HG03354 (cell line): Measurements from ENCODE around the gene FAM111A.

Experiments used
- ATAC-seq: cut with Tn5 transposase; IDR thresholded peaks from one replicate; pipeline ENCODE4 v1.9.1; 2021; ENCODE audit warnings: mild to moderate bottlenecking; ENCODE audit not compliant: unreplicated experiment, poor library complexity, severe bottlenecking

FAM111A gene

GRCh38 chr11:59175091-59175501 is 32.4 kb downstream of the FAM111A start:
- no peak for ATAC-seq

- no peak for ATAC-seq
Measured at GRCh38 chr11:59176330-59176729, 33.7 kb downstream of the FAM111A start.

DNA sequence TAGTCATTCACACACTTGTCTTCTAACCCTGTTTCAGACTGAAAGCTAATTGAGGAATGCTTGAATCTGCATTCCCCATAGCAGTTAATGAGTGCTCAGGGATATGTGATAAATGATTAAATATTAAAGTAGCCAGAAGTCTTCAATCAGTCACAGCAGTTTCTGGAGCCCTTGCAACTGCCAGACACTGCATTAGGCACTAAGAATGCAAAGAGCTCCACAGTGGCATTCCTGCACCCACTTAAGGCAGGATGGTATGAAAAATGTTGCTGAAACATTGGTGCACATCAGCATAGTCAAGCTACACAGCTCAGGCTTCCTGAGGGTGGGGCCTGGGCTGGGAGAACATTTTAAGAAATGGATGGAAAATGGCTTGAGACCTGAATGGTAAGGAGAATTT is 35.7 kb downstream of the FAM111A start:
- no peak for ATAC-seq

DNA sequence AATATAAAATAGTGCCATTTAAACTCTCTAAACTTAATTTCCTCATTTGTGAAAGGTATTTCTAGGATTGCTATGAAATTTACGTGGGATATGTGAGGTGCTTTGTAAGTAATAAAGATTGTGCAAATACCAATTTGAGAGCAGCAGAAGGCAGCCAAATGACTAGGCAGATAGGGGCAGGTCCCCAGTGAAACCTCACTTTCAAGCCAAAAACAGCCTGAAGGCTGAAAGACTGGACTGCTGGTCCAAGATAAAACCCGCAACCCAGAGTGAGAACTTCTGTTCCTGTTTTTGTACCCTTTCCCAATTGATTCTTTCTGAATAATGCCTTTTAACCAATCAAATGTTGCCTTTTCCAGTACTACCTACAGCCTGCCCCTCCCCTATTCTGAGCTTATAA is 36.5 kb downstream of the FAM111A start:
- ATAC-seq = no peak

- no peak for ATAC-seq
Measured at GRCh38 chr11:59180168-59180776, 37.6 kb downstream of the FAM111A start.

DNA sequence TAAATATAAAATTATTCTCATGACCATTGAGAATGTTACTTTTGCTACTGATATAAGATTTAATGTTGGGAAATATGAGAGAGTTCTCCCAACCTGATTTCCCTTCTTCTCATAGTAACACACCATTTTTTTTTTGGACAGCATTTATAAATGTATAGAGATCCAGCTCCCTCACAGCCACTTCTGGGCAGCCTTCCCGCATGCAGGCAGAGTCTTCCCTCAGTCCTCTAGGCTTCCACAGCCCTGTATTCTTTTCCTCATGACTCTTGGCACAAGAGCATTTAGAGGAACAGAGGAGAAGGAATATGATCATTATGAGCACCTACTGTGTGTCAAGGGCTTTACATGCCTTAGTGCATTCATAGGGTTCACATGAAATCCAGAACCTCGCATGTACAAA is 38.3 kb downstream of the FAM111A start:
- ATAC-seq = no peak

DNA sequence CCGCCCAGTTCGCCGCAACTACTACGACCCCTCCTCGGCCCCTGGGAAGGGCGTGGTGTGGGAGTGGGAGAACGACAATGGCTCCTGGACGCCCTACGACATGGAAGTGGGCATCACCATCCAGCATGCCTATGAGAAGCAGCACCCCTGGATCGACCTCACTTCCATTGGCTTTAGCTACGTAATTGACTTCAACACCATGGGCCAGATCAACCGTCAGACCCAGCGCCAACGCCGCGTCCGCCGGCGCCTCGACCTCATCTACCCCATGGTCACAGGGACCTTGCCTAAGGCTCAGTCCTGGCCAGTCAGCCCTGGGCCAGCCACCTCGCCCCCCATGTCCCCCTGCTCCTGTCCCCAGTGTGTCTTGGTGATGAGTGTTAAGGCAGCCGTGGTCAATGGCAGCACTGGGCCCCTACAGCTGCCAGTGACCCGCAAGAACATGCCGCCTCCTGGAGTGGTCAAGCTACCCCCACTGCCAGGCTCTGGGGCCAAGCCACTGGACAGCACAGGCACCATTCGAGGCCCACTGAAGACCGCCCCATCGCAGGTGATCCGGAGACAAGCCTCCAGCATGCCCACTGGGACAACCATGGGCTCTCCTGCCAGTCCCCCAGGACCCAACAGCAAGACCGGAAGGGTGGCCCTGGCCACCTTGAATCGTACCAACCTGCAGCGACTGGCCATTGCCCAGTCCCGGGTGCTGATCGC is 39.2 kb downstream of the FAM111A start:
- ATAC-seq = no peak

DNA sequence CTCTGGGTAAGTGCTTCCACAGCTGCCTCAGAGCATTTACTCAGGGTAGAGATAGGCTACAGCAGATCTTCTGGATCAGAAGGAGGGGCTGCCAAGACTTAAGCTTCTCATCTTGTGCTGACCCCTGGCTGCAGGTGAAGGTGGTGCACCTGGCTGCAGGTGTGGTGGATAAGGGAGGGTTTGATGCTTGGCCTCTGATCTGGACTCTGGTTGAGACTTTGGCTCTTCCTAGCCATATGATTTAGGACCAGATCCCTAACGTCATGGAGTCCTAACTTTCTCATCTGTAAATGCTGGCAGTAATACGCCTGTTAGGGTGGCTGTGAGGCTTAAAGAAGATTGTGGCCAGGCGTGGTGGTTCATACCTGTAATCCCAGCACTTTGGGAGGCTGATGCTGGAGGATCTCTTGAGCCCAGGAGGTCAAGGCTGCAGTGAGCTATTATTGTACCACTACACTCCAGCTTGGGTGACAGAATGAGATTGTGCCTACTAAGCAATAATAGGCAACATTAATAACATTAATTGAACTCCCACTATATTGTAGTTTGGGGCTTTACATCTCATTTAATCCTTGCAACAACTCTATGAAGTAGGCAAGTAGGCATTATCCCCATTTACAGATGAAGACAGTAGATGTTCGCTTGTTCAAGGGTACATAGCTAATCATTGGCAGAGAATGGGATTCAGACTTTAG is 39.9 kb downstream of the FAM111A start:
- ATAC-seq = peak; percentile 59

DNA sequence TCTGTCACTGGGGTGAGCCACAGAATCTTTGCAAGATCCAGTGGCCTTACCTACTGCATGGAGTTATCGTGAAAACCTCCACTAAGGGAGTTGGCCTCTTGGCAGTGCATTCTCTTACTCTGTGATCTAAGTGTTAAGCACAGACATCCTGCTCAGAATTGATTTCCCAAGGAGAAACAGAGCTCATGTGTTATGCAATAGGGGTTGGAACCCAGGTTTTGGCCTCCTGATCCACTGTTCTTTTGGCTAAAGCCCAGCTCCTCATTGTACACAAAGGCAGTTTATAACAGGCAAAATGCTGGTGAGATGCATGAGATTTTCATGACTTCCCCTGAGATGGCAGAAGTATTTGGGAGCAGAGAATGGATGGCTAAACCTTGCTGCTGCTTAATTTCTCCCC is 41.1 kb downstream of the FAM111A start:
- ATAC-seq = no peak

GRCh38 chr11:59184691-59185339 is 42.2 kb downstream of the FAM111A start:
- ATAC-seq = no peak

DNA sequence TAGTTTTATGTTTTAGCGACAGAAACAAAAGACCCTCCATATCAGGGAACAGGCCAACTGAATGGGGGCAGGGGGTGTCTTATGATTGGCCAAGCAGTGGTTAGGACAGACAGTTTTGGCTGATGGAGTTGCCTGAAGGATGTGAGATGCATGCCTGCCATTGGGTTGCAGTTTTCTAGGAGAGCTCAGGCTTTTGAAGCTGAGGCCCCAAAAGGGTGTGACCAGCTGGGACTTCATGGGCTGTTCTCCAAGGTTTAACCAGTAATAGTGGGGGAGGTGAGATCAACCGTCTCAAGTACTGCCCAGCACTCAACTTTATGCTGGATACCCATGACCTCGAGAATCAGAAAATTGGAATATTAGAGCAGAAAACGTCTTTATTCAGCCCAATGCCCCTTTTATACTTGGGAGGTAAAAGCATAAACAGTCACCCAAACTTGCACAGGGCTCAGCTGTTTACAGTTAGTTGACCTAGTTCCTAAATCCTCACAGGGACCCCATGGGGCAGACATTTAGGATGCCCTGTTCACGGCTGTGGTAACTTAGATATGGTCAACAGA is 42.8 kb downstream of the FAM111A start:
- no peak for ATAC-seq

GRCh38 chr11:59186130-59186594 is 43.5 kb downstream of the FAM111A start:
- peak; percentile 81 for ATAC-seq

DNA sequence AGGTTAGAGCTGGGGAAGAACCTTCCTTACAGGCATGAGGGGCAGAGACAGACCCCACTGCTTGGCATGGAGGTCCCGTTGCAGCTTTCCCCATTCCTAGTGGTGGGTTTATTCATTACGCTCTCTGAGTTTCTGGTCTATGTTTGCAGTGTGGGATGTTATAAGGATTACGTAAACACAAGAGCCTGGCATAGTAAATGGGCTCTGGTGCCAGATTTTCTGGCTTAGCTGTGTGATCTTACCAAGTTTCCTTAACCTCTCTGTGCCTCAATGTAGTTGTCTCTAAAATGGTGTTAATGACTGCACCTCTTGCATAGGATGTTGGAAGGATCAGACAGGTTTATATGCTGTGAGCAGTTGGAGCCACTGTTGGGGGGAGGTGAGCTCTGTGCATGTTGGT is 44.4 kb downstream of the FAM111A start:
- ATAC-seq = no peak

GRCh38 chr11:59187587-59187986 is 44.9 kb downstream of the FAM111A start:
- ATAC-seq = no peak

DNA sequence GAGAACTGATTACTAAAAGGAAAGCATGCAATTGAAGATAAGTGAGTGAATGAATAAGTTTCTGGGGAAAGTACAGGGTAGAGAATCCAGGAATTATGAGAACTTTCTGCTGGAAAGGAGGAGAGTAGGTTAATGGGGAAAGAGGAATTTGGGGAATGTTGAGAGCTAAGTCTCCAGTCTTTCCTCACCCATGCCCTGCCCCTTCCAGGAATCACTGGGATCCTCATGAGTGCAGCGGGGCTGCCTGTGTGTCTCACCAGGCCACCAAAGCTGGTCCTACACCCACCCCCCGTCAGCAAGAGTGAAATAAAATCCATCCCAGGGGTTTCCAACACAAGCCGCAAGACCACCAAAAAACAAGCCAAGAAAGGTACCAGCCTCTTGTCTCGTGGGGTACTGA is 46.3 kb downstream of the FAM111A start:
- no peak for ATAC-seq

DNA sequence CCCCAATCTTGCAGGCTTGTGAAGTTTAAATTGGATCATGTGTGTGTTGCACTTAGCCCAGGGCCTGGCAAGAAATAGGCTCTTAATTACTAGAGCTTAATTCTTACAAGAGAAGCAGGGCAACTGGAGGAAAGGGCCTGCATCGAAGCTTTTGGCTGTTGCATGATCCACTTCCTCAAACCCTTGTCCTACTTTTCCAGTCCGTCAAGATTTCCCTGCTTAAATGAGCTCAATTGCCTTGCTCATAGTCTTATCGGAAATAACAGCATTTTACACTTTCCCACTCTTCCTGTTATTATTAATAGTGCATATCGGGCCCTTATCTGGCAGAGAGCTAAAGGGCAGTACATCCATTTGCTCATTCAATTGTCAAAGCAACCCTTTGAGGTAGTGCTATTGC is 47.3 kb downstream of the FAM111A start:
- ATAC-seq = no peak

DNA sequence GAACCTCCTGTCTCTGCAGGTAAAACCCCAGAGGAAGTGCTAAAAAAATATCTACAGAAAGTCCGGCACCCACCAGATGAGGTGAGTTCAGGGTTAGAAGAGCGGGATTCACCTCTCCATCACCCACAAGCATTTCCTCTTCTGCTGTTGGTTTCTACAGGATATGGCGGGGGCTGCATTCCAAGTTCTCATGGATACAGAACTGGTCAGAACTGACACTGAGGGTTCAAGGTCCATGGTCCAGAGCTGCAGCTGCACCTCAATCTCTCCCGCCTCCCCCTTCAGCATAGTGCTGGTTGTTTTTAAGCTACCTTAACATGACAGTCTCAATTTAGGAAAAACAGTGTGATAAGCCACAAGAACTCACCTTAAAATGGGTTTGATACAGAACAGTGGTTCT is 48.4 kb downstream of the FAM111A start:
- no peak for ATAC-seq

DNA sequence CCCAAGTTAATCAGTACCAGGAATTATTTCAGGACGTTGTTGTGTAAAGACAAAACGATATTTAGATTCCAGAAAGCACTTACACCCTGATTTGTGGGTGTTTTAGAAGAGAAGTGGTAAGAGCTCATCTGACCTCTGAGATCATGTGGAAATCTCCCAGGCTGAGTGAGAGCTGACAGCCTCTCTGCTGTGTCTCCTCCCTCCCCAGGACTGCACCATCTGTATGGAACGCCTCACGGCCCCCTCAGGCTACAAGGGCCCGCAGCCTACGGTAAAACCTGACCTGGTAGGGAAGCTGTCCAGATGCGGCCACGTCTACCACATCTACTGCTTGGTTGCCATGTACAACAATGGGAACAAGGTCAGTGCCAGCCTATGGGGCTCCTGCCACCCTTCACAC is 49.2 kb downstream of the FAM111A start:
- ATAC-seq = no peak

DNA sequence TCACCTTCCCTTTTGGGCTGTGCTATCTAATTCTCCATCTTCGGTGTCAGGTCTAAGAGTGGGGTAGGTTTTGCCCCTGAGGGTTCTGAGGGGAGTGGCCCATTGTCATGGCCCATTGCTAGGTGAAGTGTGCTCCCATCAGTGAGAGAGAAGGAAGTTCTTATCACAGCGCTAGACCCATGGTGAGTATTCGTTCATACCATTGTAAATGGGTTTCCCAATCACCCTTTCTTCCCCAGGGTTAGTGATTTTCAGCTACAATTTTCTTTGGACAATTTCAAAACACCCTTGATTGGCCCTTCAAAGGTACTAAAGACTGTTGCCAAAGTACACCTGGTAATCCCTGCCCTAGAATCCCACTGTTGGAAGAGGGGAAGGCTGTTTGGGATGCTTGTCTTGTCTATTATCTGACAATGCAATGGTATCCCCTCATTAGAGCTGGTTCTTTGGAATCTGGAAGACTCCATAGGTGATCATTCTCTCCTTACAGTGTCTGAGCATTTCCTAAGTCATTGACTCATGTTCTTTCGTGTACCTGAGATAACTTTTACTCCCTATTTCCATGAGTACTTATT is 49.9 kb downstream of the FAM111A start:
- no peak for ATAC-seq

GRCh38 chr11:59193587-59194130 is 51.0 kb downstream of the FAM111A start:
- no peak for ATAC-seq
